Panc1 (cell line): ENCODE results near the gene TGFBRAP1. TPM values are rescaled to one million over a fixed set of nuclear protein-coding genes. Genes with fewer than 3 reads are reported as not detected.

ENCODE experiments used
- ATAC-seq: fragments of 200-7000 bp; cut with Tn5 transposase; 2 replicates; pipeline ENCODE4 v1.9.1; 2020; ENCODE audit warnings: mild to moderate bottlenecking, moderate library complexity
- BruUV-seq: library from RNA; stranded (reverse); fragments of 400-500 nt; replicated peaks from 2 replicates; lab custom pipeline; 2021; lab: Mats Ljungman, UMichigan
- CTCF ChIA-PET: fragments of 300-600 bp; sonication (Branson Sonifier 250); formaldehyde crosslinking; loops from one replicate; lab custom pipeline; 2022; ENCODE audit warnings: antibody characterized with exemption; lab: Charles Lee
- POLR2A ChIA-PET: fragments of 300-600 bp; sonication (Branson Sonifier 250); formaldehyde crosslinking; loops from one replicate; lab custom pipeline; 2022; ENCODE audit warnings: antibody characterized with exemption; lab: Charles Lee
- DNase-seq: peaks from one replicate; pipeline ENCODE4 v3.0.0-alpha.2; 2010; ENCODE audit warnings: low read depth, low spot score
- H3K27ac ChIP-seq: 2 replicates; pipeline ENCODE4 v1.5.1; 2011; ENCODE audit warnings: mild to moderate bottlenecking, low read length, inconsistent platforms
- H3K27me3 ChIP-seq: fragments of 200-500 bp; sonication (Bioruptor generic); 2 replicates; pipeline ENCODE4 v1.6.0; 2014; ENCODE audit warnings: low read length, inconsistent platforms; ENCODE audit not compliant: control insufficient read depth, insufficient read depth
- H3K36me3 ChIP-seq: fragments of 200-500 bp; sonication (Bioruptor generic); 2 replicates; pipeline ENCODE4 v1.5.1; 2014; ENCODE audit warnings: inconsistent platforms, mild to moderate bottlenecking, low read length, moderate library complexity; ENCODE audit not compliant: control insufficient read depth, insufficient read depth
- H3K4me1 ChIP-seq: 2 replicates; pipeline ENCODE4 v1.5.1; 2011; ENCODE audit warnings: inconsistent platforms, mild to moderate bottlenecking, low read length, moderate library complexity; ENCODE audit not compliant: control insufficient read depth, insufficient read depth
- H3K4me3 ChIP-seq, 2 experiments: 2 replicates each; pipeline ENCODE4 v1.5.1; 2011 to 2012; ENCODE audit warnings: low read depth in 2 of 2, low read length in 2 of 2, mild to moderate bottlenecking in 2 of 2, inconsistent platforms in 1 of 2, moderate library complexity in 1 of 2
- H3K9me3 ChIP-seq: fragments of 200-500 bp; sonication (Bioruptor generic); 2 replicates; pipeline ENCODE4 v1.5.1; 2014; ENCODE audit warnings: low read depth, mild to moderate bottlenecking, inconsistent platforms, low read length, moderate library complexity; ENCODE audit not compliant: control insufficient read depth, insufficient read depth
- CTCF ChIP-seq: fragments of 450-650 bp; IDR thresholded peaks from 2 replicates; pipeline ENCODE4 v1.5.1; 2017; ENCODE audit warnings: mild to moderate bottlenecking
- POLR2AphosphoS5 ChIP-seq: IDR thresholded peaks from 2 replicates; pipeline ENCODE4 v1.6.1; 2012; ENCODE audit warnings: mild to moderate bottlenecking, low read depth, low read length, moderate library complexity
- REST ChIP-seq, 2 experiments: IDR thresholded peaks; 2 replicates each; pipeline ENCODE4 v1.6.1; 2011 to 2012; ENCODE audit warnings: low read depth in 2 of 2, control low read depth in 1 of 2, low read length in 1 of 2, mild to moderate bottlenecking in 1 of 2, moderate library complexity in 1 of 2; ENCODE audit not compliant: insufficient read depth in 1 of 2
- SIN3A ChIP-seq: IDR thresholded peaks from 2 replicates; pipeline ENCODE4 v1.6.1; 2012; ENCODE audit warnings: low read depth, mild to moderate bottlenecking, low read length, moderate library complexity, borderline replicate concordance; ENCODE audit not compliant: insufficient read depth
- TCF7L2 ChIP-seq: IDR thresholded peaks from 2 replicates; pipeline ENCODE4 v1.6.1; 2011; ENCODE audit warnings: mild to moderate bottlenecking, low read depth, low read length, inconsistent platforms
- in situ Hi-C: cut with HindIII; loops from 2 replicates; pipeline ENCODE4 v1.10.0; 2016; ENCODE audit warnings: low sequenced_read_pairs, low pct_unique_long_range_greater_than_20kb
- intact Hi-C: fragments of 100-400 bp; cut with micrococcal nuclease; formaldehyde crosslinking; loops from one replicate; pipeline ENCODE4 v1.10.0; 2022; ENCODE audit not compliant: unreplicated experiment
- total RNA-seq: library from RNA; stranded (reverse); gene quantifications from one replicate; pipeline ENCODE4 v1.2.1, GENCODE V29; 2021; ENCODE audit not compliant: unreplicated experiment

TGFBRAP1 gene
- total RNA-seq, 1 experiment from 2014 or later = 32.7 TPM

DNA sequence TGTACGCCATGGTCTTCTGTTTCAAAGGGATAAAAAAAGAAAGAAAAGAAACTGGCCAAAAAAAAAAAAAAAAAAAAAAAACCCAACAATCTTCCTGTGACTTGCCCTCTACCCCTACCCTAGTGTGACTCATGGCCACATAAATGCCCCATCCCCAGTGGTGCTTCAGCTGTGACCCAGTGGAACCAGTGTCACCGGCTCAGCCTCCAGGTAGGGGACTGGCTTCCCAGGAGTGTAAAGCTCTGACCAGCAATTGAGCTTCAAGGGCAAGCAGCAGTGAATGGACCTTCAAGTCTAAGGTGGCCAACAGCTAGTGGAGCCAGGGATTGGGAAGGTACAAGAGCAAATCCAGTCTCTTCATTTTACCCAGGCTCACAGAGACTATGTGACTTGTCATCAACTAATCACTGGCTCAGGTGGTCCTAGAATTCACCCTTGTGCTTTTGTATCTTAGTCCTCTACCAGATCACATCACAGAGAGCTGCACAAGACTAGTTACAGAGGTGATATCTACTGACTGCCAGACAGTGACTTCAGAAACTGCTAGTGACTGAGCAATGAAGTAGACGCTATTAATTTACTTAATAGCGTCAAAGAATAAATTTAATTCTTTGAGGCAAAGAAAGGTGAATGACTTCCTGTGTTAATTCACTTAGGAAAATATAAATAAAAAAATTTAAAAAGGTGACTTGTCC, 1.3 kb upstream of the TGFBRAP1 start:
- Histone ChIP-seq H3K4me1 (peaks cover 25% of the 10 kb centered on the region), H3K27me3 (no peaks in the 10 kb centered on the region), H3K27ac (peak overlapping the region; percentile 82), H3K4me3 (peak overlapping the region in 1 of 2 experiments; percentile 57; a peak in 1 of 4 replicates), H3K36me3 (no peaks in the 10 kb centered on the region), H3K9me3 (no peaks in the 10 kb centered on the region)
- ATAC-seq (no peak), DNase-seq (no peak)
- TF ChIP-seq POLR2AphosphoS5 = no peak
- no peak for TF ChIP-seq REST (IDR thresholded peaks at IDR 0.05; ENCODE audit: insufficient read depth in 1 of 2, low read depth in 2 of 2, low read length in 1 of 2)
- TF ChIP-seq CTCF = no peak
- no peak for TF ChIP-seq TCF7L2
- TF ChIP-seq SIN3A = no peak
- ChIA-PET POLR2A (interaction anchor here (0.7 kb wide), 2 partner anchors 225 to 290 kb away, joined by 8 to 15 read pairs; no protein-coding TSS in a partner anchor), CTCF (interaction anchor here (0.5 to 0.6 kb wide), 2 partner anchors 14 to 17 kb away, joined by 3 to 9 read pairs; no protein-coding TSS in a partner anchor)
- intact Hi-C loops (no loop called here), in situ Hi-C loops (no loop called here)
- BruUV-seq = no TSS peak

DNA sequence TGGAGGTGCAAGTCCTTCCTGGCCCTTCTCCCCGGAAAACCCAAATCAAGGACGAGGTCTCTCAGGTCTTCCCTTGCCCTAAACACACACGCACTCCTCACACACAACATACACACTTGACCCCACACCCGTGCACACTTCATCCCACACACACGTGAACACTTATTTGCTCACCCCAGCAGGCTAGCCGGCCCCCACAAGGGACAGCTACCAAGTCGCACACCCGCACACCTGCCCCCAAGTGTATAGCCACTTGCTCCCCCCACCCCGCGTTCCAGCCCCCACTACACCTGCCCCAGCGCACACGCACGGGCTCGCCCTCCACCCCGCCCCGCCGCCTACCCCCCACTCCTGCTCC, 359 bp downstream of the TGFBRAP1 start:
- ChIA-PET POLR2A (interaction anchor here (0.5 to 0.6 kb wide), 2 partner anchors 83 to 272 kb away, joined by 3 read pairs; no protein-coding TSS in a partner anchor), CTCF (no interaction called here)
- DNase-seq (no peak), ATAC-seq (peak; percentile 40)
- Histone ChIP-seq H3K9me3 (no peaks in the 10 kb centered on the region), H3K4me1 (peaks cover 35% of the 10 kb centered on the region), H3K36me3 (no peaks in the 10 kb centered on the region), H3K27me3 (no peaks in the 10 kb centered on the region), H3K4me3 (peak overlapping the region; percentile 66 to 87), H3K27ac (peak overlapping the region; percentile 86)
- TF ChIP-seq SIN3A (no peak), POLR2AphosphoS5 (no peak), TCF7L2 (no peak), REST (IDR thresholded peaks at IDR 0.05; ENCODE audit: insufficient read depth in 1 of 2, low read depth in 2 of 2, low read length in 1 of 2) (no peak), CTCF (no peak)
- in situ Hi-C loops (no loop called here), intact Hi-C loops (no loop called here)
- no TSS peak for BruUV-seq
